Skeletal muscle satellite cell (primary cell): Measurements from ENCODE around the gene TPRG1L.
"Not testable (repeated sequence)": the region's sequence is repeated elsewhere in the genome, so short reads cannot be mapped to it uniquely, and the experiment has no call there.

Experiments used
- H3K27me3 ChIP-seq: 2 replicates; pipeline ENCODE4 v1.7.0; 2013; ENCODE audit warnings: low read length; ENCODE audit not compliant: control insufficient read depth, insufficient read depth
- H3K36me3 ChIP-seq: 2 replicates; pipeline ENCODE4 v1.7.0; 2013; ENCODE audit warnings: mild to moderate bottlenecking, control low read depth, low read length; ENCODE audit not compliant: insufficient read depth
- H3K4me1 ChIP-seq: 2 replicates; pipeline ENCODE4 v1.7.0; 2013; ENCODE audit warnings: low read length; ENCODE audit not compliant: control insufficient read depth, insufficient read depth
- H3K4me2 ChIP-seq: 2 replicates; pipeline ENCODE4 v1.7.0; 2013; ENCODE audit warnings: mild to moderate bottlenecking, low read length
- H3K4me3 ChIP-seq: 2 replicates; pipeline ENCODE4 v1.7.0; 2013; ENCODE audit warnings: low read length
- H3K9ac ChIP-seq: 2 replicates; pipeline ENCODE4 v1.7.0; 2013; ENCODE audit warnings: mild to moderate bottlenecking, low read depth, low read length, moderate library complexity
- H3K9me3 ChIP-seq: replicated peaks from 2 replicates; pipeline ENCODE4 v1.7.0; 2013; ENCODE audit warnings: mild to moderate bottlenecking, control low read depth, low read length

Gene TPRG1L

DNA sequence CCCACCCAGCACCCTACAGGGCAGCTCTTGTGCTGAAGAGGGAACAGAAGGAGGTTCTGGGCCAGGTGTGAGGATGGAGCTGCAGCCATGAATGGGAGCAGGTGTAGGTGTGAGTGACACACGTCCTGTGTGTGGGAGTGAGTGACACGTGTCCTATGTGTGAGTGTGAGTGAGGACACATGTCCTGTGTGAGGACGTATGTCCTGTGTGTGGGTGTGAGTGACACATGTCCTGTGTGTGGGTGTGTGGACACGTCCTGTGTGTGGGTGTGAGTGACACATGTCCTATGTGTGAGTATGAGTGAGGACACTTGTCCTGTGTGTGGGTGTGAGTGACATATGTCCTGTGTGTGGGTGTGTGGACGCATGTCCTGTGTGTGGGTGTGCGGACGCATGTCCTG lies 39.9 kb upstream of the TPRG1L start:
- peaks cover 4% of the 10 kb centered on the region for H3K27me3 ChIP-seq
- H3K9me3 ChIP-seq, result no peaks in the 10 kb centered on the region
- no peak overlapping the region for H3K4me2 ChIP-seq
- H3K36me3 ChIP-seq, result no peaks in the 10 kb centered on the region
- H3K9ac ChIP-seq, result no peak overlapping the region
- no peak overlapping the region for H3K4me3 ChIP-seq
- H3K4me1 ChIP-seq, result no peaks in the 10 kb centered on the region

DNA sequence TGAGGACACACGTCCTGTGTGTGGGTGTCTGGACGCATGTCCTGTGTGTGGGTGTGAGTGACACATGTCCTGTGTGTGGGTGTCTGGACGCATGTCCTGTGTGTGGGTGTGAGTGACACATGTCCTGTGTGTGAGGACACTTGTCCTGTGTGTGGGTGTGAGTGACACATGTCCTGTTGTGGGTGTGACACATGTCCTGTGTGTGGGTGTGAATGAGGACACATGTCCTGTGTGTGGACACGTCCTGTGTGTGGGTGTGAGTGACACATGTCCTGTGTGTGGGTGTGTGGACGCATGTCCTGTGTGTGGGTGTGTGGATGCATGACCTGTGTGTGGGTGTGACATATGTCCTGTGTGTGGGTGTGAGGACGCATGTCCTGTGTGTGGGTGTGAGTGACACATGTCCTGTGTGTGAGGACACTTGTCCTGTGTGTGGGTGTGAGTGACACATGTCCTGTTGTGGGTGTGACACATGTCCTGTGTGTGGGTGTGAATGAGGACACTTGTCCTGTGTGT lies 39.4 kb upstream of the TPRG1L start:
- H3K4me2 ChIP-seq, H3K4me3 ChIP-seq, H3K9me3 ChIP-seq: not testable (repeated sequence)

GRCh38 chr1:3585940-3586568 lies 38.8 kb upstream of the TPRG1L start:
- Histone ChIP-seq H3K4me3 (no peak overlapping the region), H3K9me3 (no peaks in the 10 kb centered on the region), H3K36me3 (no peaks in the 10 kb centered on the region), H3K9ac (no peak overlapping the region), H3K4me2 (no peak overlapping the region), H3K4me1 (no peaks in the 10 kb centered on the region), H3K27me3 (peaks cover 4% of the 10 kb centered on the region)

More for the DNA sequence above, 39.4 kb upstream of the TPRG1L start:
- H3K36me3 ChIP-seq, H3K27me3 ChIP-seq, H3K4me1 ChIP-seq, H3K9ac ChIP-seq: not testable (repeated sequence)

DNA sequence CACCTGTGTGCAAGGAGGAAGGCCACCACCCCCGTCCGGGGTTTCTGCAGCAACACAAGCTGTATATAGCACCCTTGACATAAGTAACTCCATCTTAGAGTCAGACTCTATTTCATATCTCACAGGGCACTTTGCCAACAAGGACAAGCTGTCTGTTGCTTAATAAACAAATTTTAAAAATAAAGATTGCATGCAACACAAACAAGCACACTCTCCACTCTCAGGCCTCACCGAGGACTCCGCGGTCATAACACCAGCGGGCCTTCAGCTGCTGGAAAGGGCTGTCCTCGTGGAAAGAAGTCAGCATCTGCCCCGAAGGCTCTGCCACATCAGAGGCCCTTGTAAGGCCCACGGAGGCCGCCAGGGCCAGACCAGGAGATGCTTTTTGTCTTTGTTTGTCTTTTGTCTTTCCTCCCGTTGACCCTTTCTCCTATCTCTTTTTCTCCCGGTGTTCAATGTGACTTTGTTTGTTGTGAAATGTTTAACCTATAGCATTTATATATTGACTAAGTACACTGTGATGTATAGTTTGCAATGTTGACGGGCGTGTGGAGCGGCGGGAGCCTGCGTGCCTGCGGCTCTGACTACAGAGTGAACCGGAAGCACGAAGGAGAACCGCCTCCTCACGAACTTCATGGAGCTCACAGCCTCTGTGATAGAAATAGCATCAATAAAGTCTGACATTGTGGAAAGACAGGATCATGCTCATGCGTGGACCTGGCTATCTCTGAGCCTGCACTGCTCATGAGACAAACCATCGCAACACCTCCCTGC lies 37.6 kb upstream of the TPRG1L start:
- Histone ChIP-seq H3K9me3 (no peaks in the 10 kb centered on the region), H3K9ac (no peak overlapping the region), H3K4me3 (no peak overlapping the region), H3K4me1 (no peaks in the 10 kb centered on the region), H3K27me3 (peaks cover 4% of the 10 kb centered on the region), H3K4me2 (no peak overlapping the region), H3K36me3 (no peaks in the 10 kb centered on the region)

- Histone ChIP-seq H3K36me3 (no peaks in the 10 kb centered on the region), H3K9ac (no peak overlapping the region), H3K4me1 (no peaks in the 10 kb centered on the region), H3K4me3 (no peak overlapping the region), H3K4me2 (no peak overlapping the region), H3K27me3 (peaks cover 4% of the 10 kb centered on the region), H3K9me3 (no peaks in the 10 kb centered on the region)
Measured at GRCh38 chr1:3588395-3588794, 36.4 kb upstream of the TPRG1L start.

- Histone ChIP-seq H3K9ac (no peak overlapping the region), H3K27me3 (peaks cover 5% of the 10 kb centered on the region), H3K9me3 (no peaks in the 10 kb centered on the region), H3K4me2 (no peak overlapping the region), H3K4me3 (no peak overlapping the region), H3K4me1 (no peaks in the 10 kb centered on the region), H3K36me3 (no peaks in the 10 kb centered on the region)
Measured at GRCh38 chr1:3590139-3590763, 34.6 kb upstream of the TPRG1L start.

- Histone ChIP-seq H3K36me3 (no peaks in the 10 kb centered on the region), H3K9me3 (no peaks in the 10 kb centered on the region), H3K27me3 (peaks cover 13% of the 10 kb centered on the region), H3K4me3 (no peak overlapping the region), H3K9ac (no peak overlapping the region), H3K4me2 (no peak overlapping the region), H3K4me1 (no peaks in the 10 kb centered on the region)
Measured at GRCh38 chr1:3590951-3591865, 33.6 kb upstream of the TPRG1L start.

- peaks cover 26% of the 10 kb centered on the region for H3K27me3 ChIP-seq
- H3K4me1 ChIP-seq, result no peaks in the 10 kb centered on the region
- H3K4me3 ChIP-seq, result no peak overlapping the region
- H3K4me2 ChIP-seq, result no peak overlapping the region
- no peaks in the 10 kb centered on the region for H3K9me3 ChIP-seq
- no peak overlapping the region for H3K9ac ChIP-seq
- H3K36me3 ChIP-seq, result no peaks in the 10 kb centered on the region
Measured at GRCh38 chr1:3593334-3593733, 31.5 kb upstream of the TPRG1L start.

DNA sequence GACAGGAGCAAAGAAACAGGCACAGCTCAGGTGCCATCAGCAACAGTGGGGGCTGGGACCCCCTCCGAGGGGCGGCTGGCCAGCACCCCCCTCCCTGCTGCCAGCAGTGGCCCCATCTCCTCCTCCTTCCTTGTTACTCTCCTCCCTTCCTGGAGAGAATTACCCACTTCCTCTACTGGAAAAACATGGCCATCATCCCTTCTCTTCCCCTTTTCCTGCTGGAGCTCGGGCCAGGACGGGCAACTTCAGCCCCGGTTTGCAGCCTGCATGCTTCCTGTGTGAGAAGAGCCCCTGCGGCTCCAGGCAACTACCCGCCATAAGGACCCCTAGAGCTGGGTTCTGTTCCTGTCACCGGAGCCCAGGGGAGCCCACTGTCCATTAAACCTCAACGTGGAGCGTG lies 31.1 kb upstream of the TPRG1L start:
- Histone ChIP-seq H3K4me1 (no peaks in the 10 kb centered on the region), H3K9me3 (no peaks in the 10 kb centered on the region), H3K27me3 (peaks cover 30% of the 10 kb centered on the region), H3K4me2 (no peak overlapping the region), H3K4me3 (no peak overlapping the region), H3K9ac (no peak overlapping the region), H3K36me3 (no peaks in the 10 kb centered on the region)

DNA sequence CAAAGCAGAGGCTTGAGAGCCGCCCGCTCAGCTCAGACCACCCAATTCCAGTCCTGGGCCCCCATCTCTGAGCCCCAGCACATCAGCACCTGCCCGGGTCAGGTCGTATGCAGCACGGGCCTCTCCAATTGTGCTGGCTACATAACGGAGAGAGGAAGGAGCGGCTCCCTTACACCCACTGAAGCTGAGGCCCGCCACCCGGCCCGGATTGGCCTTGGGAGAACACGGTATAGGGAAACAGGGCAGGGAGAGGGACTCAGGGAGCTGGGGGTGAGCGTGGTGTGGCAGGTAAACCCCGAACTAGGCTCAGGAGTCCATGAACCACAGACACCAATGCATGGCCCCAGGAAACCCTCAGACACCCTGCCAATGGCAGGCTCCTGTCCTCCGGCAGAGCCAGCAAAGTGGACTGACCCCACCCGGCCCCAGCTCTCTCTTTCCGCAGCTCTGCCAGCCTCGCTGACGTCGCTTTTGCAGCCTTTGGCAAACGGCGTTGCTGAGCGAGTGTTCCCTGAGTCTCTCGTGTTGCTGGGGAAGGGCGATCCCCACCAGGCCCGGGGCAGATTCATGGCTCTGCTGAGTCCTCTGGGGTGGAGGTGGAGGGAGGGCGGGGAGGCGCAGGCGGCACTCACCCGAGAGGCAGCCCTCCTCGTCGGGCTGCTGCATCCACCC lies 30.0 kb upstream of the TPRG1L start:
- no peaks in the 10 kb centered on the region for H3K36me3 ChIP-seq
- H3K27me3 ChIP-seq, result peaks cover 36% of the 10 kb centered on the region
- H3K4me3 ChIP-seq, result no peak overlapping the region
- H3K4me2 ChIP-seq, result no peak overlapping the region
- no peaks in the 10 kb centered on the region for H3K4me1 ChIP-seq
- H3K9ac ChIP-seq, result no peak overlapping the region
- H3K9me3 ChIP-seq, result no peaks in the 10 kb centered on the region
